Dendritic cell treated with granulocyte-macrophage colony-stimulating factor and Interleukin-4, amounts not matched to agents 40 ng/mL and 50 ng/mL, for 4 days (primary cell): Measurements from ENCODE around the gene LRP5.

Experiments
- H3K27ac Mint-ChIP-seq: one replicate; pipeline ENCODE4 v1.8.0; 2022; ENCODE audit warnings: mild to moderate bottlenecking, mixed read lengths
- H3K27me3 Mint-ChIP-seq: one replicate; pipeline ENCODE4 v1.8.0; 2022; ENCODE audit warnings: mild to moderate bottlenecking, mixed read lengths
- H3K36me3 Mint-ChIP-seq: one replicate; pipeline ENCODE4 v1.8.0; 2022; ENCODE audit warnings: low read depth, mixed read lengths
- H3K4me1 Mint-ChIP-seq: one replicate; pipeline ENCODE4 v1.8.0; 2022; ENCODE audit warnings: low read depth, mixed read lengths
- H3K4me3 Mint-ChIP-seq: one replicate; pipeline ENCODE4 v1.8.0; 2022; ENCODE audit warnings: mild to moderate bottlenecking, moderate library complexity, mixed read lengths
- H3K9me3 Mint-ChIP-seq: one replicate; pipeline ENCODE4 v1.8.0; 2022; ENCODE audit warnings: mixed read lengths
- intact Hi-C: fragments of 100-400 bp; cut with micrococcal nuclease; formaldehyde crosslinking; loops from one replicate; pipeline ENCODE4 v1.15.0; 2022

Gene LRP5

DNA sequence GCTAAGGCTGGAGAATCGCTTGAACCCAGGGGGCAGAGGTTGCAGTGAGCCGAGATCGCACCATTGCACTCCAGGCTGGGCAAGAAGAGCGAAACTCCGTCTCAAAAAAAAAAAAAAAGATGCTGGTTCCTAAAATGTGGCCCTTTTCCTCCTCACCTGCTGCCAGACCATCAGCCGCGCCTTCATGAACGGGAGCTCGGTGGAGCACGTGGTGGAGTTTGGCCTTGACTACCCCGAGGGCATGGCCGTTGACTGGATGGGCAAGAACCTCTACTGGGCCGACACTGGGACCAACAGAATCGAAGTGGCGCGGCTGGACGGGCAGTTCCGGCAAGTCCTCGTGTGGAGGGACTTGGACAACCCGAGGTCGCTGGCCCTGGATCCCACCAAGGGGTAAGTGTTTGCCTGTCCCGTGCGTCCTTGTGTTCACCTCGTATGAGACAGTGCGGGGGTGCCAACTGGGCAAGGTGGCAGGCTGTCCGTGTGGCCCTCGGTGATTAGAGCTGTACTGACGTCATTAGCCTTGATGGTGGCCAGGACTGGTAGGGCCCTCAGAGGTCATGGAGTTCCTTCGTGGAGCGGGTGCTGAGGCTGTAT, 97.5 kb downstream of the LRP5 start:
- intact Hi-C loops, result no loop called here
- H3K4me1 Mint-ChIP-seq, result peaks cover 6% of the 10 kb centered on the region
- H3K4me3 Mint-ChIP-seq, result no peak overlapping the region
- H3K36me3 Mint-ChIP-seq, result no peaks in the 10 kb centered on the region
- H3K27ac Mint-ChIP-seq, result no peak overlapping the region
- H3K27me3 Mint-ChIP-seq, result no peaks in the 10 kb centered on the region
- H3K9me3 Mint-ChIP-seq, result no peaks in the 10 kb centered on the region

DNA sequence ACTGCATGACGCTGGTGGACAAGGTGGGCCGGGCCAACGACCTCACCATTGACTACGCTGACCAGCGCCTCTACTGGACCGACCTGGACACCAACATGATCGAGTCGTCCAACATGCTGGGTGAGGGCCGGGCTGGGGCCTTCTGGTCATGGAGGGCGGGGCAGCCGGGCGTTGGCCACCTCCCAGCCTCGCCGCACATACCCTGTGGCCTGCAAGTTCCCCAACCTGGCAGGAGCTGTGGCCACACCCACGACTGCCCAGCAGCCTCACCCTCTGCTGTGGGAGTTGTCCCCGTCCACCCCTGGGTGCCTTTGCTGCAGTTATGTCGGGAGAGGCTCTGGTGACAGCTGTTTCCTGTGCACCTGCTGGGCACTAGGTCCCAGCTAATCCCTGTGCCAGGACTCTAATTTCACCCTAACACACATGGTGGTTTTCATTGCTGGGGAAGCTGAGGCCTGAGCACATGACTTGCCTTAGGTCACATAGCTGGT, 99.2 kb downstream of the LRP5 start:
- peaks cover 6% of the 10 kb centered on the region for H3K4me1 Mint-ChIP-seq
- H3K36me3 Mint-ChIP-seq, result no peaks in the 10 kb centered on the region
- intact Hi-C loops, result no loop called here
- no peak overlapping the region for H3K27ac Mint-ChIP-seq
- no peaks in the 10 kb centered on the region for H3K9me3 Mint-ChIP-seq
- no peak overlapping the region for H3K4me3 Mint-ChIP-seq
- no peaks in the 10 kb centered on the region for H3K27me3 Mint-ChIP-seq

DNA sequence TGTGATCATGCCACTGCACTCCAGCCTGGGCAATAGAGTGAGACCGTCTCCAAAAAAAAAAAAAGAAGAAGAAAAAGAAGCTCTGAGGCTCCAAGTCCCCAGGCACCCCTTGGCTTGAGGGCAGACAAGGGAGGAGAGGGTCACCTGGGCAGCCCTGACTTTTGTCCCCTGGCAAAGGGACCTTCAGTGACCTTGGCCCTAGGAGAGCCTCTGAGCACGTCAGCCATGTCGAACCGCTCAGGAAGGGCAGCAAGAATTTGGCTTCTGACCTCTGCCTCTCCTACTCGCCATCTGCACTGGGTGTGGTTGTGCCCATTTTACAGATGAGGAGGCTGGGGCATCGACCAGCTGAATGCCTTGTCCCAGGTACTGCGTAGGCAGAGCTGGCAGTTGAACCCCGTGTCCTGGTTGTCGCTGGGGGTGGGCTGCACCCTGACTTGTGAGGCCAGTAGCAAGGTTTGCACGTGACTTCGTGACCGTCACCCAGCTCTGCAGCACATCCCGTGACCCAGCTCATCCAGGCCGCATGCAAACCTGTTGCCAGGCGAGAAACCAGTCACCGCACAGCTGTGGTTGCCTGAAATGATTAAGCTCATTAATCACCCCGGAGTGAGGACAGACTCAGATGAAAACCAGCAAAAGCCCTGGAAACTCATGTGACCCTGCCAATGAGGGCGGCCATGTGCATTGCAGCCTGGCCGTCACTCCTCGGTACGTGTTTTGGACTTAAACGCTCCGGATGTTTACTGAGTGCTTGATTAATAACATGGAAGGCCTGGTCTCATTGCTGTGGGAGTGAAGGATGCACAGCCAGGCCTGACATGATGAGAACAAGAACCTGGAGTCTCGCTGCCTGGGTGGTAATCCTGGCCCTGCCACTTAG, 100.4 kb downstream of the LRP5 start:
- intact Hi-C loops, result no loop called here
- Mint-ChIP-seq H3K4me1 (peaks cover 6% of the 10 kb centered on the region), H3K9me3 (no peaks in the 10 kb centered on the region), H3K36me3 (no peaks in the 10 kb centered on the region), H3K4me3 (no peak overlapping the region), H3K27ac (no peak overlapping the region), H3K27me3 (no peaks in the 10 kb centered on the region)

DNA sequence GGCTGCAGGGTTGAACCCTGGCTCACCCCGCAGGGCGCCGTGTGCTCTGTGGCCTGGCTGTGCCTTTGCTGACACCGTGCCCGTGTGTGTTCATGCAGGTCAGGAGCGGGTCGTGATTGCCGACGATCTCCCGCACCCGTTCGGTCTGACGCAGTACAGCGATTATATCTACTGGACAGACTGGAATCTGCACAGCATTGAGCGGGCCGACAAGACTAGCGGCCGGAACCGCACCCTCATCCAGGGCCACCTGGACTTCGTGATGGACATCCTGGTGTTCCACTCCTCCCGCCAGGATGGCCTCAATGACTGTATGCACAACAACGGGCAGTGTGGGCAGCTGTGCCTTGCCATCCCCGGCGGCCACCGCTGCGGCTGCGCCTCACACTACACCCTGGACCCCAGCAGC, 101.2 kb downstream of the LRP5 start:
- Mint-ChIP-seq H3K4me3 (no peak overlapping the region), H3K27ac (no peak overlapping the region), H3K9me3 (no peaks in the 10 kb centered on the region), H3K36me3 (no peaks in the 10 kb centered on the region), H3K4me1 (peaks cover 6% of the 10 kb centered on the region), H3K27me3 (no peaks in the 10 kb centered on the region)
- intact Hi-C loops, result no loop called here

DNA sequence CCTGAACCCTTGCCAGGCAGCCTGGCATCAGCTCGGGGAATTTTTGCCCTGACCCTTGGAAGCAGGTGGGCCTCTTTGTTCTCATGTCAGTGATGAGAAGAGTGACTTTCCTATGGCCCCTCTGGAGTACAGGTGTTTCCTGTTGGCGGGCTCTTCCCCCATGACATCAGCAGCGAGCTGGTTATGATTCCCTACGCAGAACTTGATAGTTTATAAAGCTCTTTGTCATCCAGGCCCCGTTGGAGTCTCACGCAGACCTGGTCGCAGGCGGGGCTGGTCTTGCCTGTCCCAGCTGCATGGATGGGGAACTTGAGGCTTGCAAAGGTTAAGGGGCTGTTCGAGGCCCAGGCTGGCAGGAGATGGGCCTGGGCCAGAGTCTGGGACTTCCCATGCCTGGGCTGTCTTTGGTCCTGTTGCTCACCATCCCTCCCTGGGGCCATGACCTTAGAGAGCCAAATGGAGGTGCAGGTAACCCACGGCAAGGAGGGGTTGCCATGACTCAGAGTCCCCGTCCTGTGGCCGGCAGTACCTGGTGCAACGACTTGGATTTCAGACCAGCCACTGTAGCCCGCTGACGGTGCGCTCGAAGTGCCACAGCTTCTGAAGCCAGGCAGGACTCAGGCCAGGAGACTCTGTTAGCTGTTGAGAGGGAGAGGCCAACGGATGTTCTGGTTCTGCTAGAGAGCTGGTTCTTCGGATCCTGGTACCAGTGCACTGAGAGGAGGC, 102.3 kb downstream of the LRP5 start:
- H3K4me1 Mint-ChIP-seq, result peaks cover 6% of the 10 kb centered on the region
- no peak overlapping the region for H3K4me3 Mint-ChIP-seq
- no peaks in the 10 kb centered on the region for H3K9me3 Mint-ChIP-seq
- no peak overlapping the region for H3K27ac Mint-ChIP-seq
- H3K36me3 Mint-ChIP-seq, result no peaks in the 10 kb centered on the region
- H3K27me3 Mint-ChIP-seq, result no peaks in the 10 kb centered on the region
- intact Hi-C loops, result no loop called here

DNA sequence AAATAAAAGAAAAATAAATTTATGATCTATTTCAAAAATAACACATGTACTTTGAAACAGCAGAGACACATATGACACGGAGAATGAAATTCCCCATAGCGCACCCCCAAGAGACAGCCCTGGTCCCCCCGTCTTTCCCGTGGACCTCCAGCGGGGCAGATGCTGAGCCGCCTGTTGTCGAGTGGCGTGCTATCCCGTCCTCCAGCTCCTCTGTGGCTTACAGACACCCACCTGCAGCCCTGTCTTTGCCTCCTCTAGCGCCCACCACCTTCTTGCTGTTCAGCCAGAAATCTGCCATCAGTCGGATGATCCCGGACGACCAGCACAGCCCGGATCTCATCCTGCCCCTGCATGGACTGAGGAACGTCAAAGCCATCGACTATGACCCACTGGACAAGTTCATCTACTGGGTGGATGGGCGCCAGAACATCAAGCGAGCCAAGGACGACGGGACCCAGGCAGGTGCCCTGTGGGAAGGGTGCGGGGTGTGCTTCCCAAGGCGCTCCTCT, 103.7 kb downstream of the LRP5 start:
- Mint-ChIP-seq H3K36me3 (no peaks in the 10 kb centered on the region), H3K27ac (no peak overlapping the region), H3K27me3 (no peaks in the 10 kb centered on the region), H3K4me3 (no peak overlapping the region), H3K9me3 (no peaks in the 10 kb centered on the region), H3K4me1 (peaks cover 6% of the 10 kb centered on the region)
- intact Hi-C loops, result no loop called here

DNA sequence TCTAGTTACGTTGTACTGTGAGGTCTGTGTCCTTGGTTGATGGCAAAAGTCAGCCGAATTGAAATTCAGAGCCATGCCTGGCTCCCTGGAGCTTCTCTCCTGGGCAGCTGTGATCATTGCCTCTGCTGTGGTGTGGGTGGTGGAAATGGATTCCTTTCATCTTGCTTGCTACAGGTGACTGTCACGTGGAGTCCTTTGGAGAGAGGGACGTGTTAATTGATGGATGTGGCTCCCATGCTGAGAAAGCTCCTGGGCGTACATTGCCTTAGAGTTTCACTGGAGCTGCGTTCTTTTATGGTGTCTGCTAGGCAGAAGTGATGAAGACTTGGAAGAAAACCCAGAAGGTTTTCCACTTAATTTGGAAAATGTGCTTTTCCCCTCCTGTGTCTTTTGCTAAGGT, 106.3 kb downstream of the LRP5 start:
- Mint-ChIP-seq H3K27me3 (no peaks in the 10 kb centered on the region), H3K4me1 (no peaks in the 10 kb centered on the region), H3K9me3 (no peaks in the 10 kb centered on the region), H3K4me3 (no peak overlapping the region), H3K27ac (no peak overlapping the region), H3K36me3 (no peaks in the 10 kb centered on the region)
- intact Hi-C loops, result no loop called here

DNA sequence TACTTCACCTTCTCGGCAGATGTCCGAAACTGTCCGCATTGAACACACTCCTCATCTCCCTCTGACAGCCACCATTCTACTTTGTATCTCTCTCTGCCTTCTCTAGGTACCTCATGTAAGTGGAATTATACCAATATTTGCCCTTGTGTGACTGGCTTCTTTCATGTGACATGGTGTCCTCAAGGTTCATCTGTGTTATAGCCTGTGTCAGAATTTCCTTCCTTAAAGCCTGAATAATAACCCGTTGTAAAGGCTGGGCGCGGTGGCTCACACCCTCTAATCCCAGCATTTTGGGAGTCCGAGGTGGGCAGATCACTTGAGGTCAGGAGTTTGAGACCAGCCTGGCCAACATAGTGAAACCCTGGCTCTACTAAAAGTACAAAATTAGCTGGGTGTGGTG, 107.8 kb downstream of the LRP5 start:
- no peaks in the 10 kb centered on the region for H3K36me3 Mint-ChIP-seq
- H3K9me3 Mint-ChIP-seq, result no peaks in the 10 kb centered on the region
- no peaks in the 10 kb centered on the region for H3K27me3 Mint-ChIP-seq
- intact Hi-C loops, result no loop called here
- no peak overlapping the region for H3K27ac Mint-ChIP-seq
- no peak overlapping the region for H3K4me3 Mint-ChIP-seq
- H3K4me1 Mint-ChIP-seq, result no peaks in the 10 kb centered on the region

DNA sequence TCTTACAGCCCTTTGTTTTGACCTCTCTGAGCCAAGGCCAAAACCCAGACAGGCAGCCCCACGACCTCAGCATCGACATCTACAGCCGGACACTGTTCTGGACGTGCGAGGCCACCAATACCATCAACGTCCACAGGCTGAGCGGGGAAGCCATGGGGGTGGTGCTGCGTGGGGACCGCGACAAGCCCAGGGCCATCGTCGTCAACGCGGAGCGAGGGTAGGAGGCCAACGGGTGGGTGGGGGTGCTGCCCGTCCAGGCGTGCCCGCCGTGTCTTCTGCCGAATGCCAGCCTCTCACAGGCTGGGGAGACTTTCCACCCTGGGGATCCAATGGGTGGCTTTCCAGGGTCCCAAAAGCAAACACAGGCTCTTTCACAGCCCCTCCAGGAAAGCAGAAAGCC, 111.1 kb downstream of the LRP5 start:
- intact Hi-C loops, result no loop called here
- Mint-ChIP-seq H3K9me3 (peaks cover 5% of the 10 kb centered on the region), H3K27ac (no peak overlapping the region), H3K27me3 (no peaks in the 10 kb centered on the region), H3K4me3 (no peak overlapping the region), H3K36me3 (no peaks in the 10 kb centered on the region), H3K4me1 (no peaks in the 10 kb centered on the region)

DNA sequence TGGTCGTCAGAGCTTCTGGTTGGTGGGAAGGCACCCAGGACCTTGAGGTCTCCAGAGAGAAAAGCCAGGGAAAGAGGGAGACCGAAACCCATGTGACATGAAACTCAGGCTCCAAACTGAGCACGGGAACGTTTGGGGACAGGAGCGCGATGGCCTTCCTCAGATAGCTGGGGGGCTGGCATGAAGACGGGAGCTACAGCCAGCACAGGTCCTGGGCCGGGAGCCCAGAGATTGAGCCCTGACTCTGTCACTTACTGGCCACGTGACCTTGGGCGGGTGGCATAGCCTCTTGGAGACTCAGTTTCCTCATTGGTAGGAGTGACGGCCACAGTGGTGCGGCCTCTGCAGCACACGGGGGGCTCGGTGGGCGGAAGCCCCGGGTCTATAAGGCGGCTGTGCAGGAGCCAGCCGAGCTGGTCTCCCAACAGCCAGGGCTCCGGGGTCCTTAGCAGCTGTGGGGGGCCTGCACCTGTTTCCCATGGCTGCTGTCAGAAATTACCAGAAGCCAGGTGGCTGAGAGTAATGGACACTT, 111.8 kb downstream of the LRP5 start:
- Mint-ChIP-seq H3K36me3 (no peaks in the 10 kb centered on the region), H3K27ac (no peak overlapping the region), H3K4me3 (no peak overlapping the region), H3K9me3 (peaks cover 12% of the 10 kb centered on the region), H3K4me1 (no peaks in the 10 kb centered on the region), H3K27me3 (no peaks in the 10 kb centered on the region)
- intact Hi-C loops, result no loop called here

DNA sequence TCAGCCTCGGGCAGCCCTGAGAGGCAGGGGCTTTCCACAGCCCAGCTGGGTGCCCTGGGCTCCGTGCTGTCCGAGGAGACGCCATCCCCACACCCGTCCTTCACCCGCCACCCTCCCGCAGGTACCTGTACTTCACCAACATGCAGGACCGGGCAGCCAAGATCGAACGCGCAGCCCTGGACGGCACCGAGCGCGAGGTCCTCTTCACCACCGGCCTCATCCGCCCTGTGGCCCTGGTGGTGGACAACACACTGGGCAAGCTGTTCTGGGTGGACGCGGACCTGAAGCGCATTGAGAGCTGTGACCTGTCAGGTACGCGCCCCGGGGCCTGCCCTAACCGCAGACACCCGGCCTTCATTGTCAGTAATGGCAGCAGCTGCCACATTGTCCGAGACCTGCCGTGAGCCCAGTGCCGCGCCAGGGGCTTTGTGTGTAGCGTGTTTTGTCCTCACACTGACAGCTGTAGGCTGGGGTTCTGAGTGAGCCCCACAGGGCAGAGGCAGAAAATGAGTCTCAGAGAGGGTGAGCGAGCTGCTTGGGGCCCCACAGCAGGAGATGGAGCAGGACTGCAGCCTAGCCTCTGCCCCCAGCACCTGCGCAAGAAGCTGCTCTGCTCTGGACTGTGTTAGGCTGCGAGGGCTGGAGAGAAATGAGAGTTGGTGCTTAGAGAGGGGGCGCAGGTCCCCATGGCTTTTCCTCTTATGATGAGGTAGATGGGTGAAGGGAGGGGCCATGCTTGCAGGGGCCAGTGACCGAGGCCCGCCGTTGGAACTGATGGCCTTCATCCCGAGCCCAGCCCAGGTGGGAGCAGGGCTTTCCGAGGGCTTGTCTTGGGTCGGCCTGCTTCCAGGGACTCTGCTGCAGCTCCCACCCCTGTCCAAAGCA, 112.8 kb downstream of the LRP5 start:
- H3K9me3 Mint-ChIP-seq, result peaks cover 22% of the 10 kb centered on the region
- H3K36me3 Mint-ChIP-seq, result peaks cover 6% of the 10 kb centered on the region
- intact Hi-C loops, result no loop called here
- H3K4me3 Mint-ChIP-seq, result no peak overlapping the region
- no peak overlapping the region for H3K27ac Mint-ChIP-seq
- no peaks in the 10 kb centered on the region for H3K4me1 Mint-ChIP-seq
- no peaks in the 10 kb centered on the region for H3K27me3 Mint-ChIP-seq

DNA sequence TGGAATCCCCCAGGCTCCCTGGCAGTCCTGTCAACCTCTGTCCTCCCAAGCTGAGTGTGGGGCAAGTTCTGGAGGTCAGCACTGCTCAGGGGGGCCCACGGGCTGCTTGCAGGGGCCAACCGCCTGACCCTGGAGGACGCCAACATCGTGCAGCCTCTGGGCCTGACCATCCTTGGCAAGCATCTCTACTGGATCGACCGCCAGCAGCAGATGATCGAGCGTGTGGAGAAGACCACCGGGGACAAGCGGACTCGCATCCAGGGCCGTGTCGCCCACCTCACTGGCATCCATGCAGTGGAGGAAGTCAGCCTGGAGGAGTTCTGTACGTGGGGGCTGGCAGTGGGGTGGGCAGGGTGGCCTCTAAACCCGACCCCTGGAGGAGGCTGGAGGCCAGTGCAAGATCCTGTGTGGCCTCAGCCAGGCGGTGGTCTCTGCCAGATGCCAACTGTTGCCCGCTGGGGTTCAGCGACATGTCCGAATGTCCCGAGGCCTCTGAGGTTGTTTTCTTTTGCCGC, 113.5 kb downstream of the LRP5 start:
- no peaks in the 10 kb centered on the region for H3K27me3 Mint-ChIP-seq
- peaks cover 25% of the 10 kb centered on the region for H3K9me3 Mint-ChIP-seq
- no peak overlapping the region for H3K27ac Mint-ChIP-seq
- intact Hi-C loops, result no loop called here
- no peak overlapping the region for H3K4me3 Mint-ChIP-seq
- H3K4me1 Mint-ChIP-seq, result no peaks in the 10 kb centered on the region
- peaks cover 7% of the 10 kb centered on the region for H3K36me3 Mint-ChIP-seq

DNA sequence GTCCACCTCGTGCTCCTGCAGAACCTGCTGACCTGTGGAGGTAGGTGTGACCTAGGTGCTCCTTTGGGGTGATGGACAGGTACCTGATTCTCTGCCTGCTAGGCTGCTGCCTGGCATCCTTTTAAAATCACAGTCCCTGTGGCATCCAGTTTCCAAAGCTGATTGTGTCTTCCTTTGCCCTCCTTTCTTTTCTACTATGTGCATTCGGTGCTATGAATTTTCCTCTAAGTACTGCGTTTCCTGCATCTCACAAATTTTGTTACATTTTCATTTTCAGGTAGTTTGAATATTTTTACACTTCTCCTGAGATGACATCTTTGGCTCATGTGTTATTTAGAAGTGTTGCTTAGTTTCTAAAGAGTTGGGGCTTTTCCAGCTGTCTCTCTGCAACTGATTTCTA, 117.3 kb downstream of the LRP5 start:
- Mint-ChIP-seq H3K4me1 (no peaks in the 10 kb centered on the region), H3K36me3 (peaks cover 7% of the 10 kb centered on the region), H3K4me3 (no peak overlapping the region), H3K27me3 (no peaks in the 10 kb centered on the region), H3K27ac (no peak overlapping the region), H3K9me3 (peaks cover 25% of the 10 kb centered on the region)
- intact Hi-C loops, result no loop called here
